Ishikawa (cell line): ENCODE measurements around the gene IL1RAPL1.

Source experiments
- CEBPB ChIP-seq: IDR thresholded peaks from 2 replicates; pipeline ENCODE4 v1.6.1; 2012
- CREB1 ChIP-seq: IDR thresholded peaks from 2 replicates; pipeline ENCODE4 v1.6.1; 2012; ENCODE audit warnings: low read depth
- EGR1 ChIP-seq: IDR thresholded peaks from 2 replicates; pipeline ENCODE4 v1.6.1; 2012
- EP300 ChIP-seq: IDR thresholded peaks from 2 replicates; pipeline ENCODE4 v1.6.1; 2012; ENCODE audit warnings: borderline replicate concordance
- FOXM1 ChIP-seq: IDR thresholded peaks from 2 replicates; pipeline ENCODE4 v1.6.1; 2012; ENCODE audit warnings: low read depth, borderline replicate concordance
- MAX ChIP-seq: IDR thresholded peaks from 2 replicates; pipeline ENCODE4 v1.6.1; 2012
- NFIC ChIP-seq: IDR thresholded peaks from 2 replicates; pipeline ENCODE4 v1.6.1; 2012
- RAD21 ChIP-seq: IDR thresholded peaks from 2 replicates; pipeline ENCODE4 v1.6.1; 2012; ENCODE audit warnings: low read depth
- REST ChIP-seq: IDR thresholded peaks from 2 replicates; pipeline ENCODE4 v1.6.1; 2012; ENCODE audit warnings: low read depth, mild to moderate bottlenecking
- TAF1 ChIP-seq: IDR thresholded peaks from 2 replicates; pipeline ENCODE4 v1.6.1; 2012; ENCODE audit warnings: low read depth, mild to moderate bottlenecking
- TCF12 ChIP-seq: IDR thresholded peaks from 2 replicates; pipeline ENCODE4 v1.6.1; 2012; ENCODE audit warnings: low read depth
- TEAD4 ChIP-seq: IDR thresholded peaks from 2 replicates; pipeline ENCODE4 v1.6.1; 2012
- YY1 ChIP-seq: IDR thresholded peaks from 2 replicates; pipeline ENCODE4 v1.6.1; 2012; ENCODE audit warnings: low read depth
- ZBTB7A ChIP-seq: IDR thresholded peaks from 2 replicates; pipeline ENCODE4 v1.6.1; 2012; ENCODE audit warnings: low read depth
- TF ChIP-seq, protein P1 (sequence below): IDR thresholded peaks from 2 replicates; pipeline ENCODE4 v1.6.1; 2012

Gene IL1RAPL1

GRCh38 chrX:28920153-28920943, 333.1 kb downstream of the IL1RAPL1 start:
- TF ChIP-seq NFIC: no peak
- TF ChIP-seq CEBPB: no peak
- TF ChIP-seq CREB1: no peak
- TF ChIP-seq TEAD4: no peak
- TF ChIP-seq, protein P1, sequence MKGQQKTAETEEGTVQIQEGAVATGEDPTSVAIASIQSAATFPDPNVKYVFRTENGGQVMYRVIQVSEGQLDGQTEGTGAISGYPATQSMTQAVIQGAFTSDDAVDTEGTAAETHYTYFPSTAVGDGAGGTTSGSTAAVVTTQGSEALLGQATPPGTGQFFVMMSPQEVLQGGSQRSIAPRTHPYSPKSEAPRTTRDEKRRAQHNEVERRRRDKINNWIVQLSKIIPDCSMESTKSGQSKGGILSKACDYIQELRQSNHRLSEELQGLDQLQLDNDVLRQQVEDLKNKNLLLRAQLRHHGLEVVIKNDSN: no peak
- no peak for TF ChIP-seq RAD21
- TF ChIP-seq ZBTB7A: no peak

- TF ChIP-seq, protein P1: no peak
- TF ChIP-seq TEAD4: no peak
- no peak for TF ChIP-seq EGR1
- no peak for TF ChIP-seq TAF1
- no peak for TF ChIP-seq CEBPB
- no peak for TF ChIP-seq EP300
- TF ChIP-seq FOXM1: no peak
- no peak for TF ChIP-seq CREB1
- no peak for TF ChIP-seq ZBTB7A
- TF ChIP-seq TCF12: no peak
- TF ChIP-seq REST: no peak
- TF ChIP-seq NFIC: no peak
- no peak for TF ChIP-seq MAX
- TF ChIP-seq RAD21: no peak
Measured at GRCh38 chrX:28922106-28922505, 334.9 kb downstream of the IL1RAPL1 start.

DNA sequence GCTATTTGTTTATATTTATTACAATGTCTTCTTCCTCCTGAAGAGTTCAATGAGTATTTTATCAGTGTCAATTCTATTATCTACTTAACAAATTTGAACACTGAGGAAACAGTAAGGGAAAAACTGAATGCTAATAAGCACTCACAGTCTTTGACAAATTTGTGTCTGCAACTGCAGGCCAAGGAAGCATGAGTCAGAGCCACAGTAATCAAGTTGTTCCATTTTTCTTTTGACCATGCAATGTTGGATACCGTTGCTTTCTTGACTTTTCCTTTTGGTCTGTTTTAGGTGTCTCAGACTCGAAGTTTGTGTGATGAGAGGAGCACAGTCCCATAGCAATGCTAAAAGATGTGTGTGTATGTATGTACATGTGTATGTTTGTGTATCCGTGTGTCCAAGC, 359.6 kb downstream of the IL1RAPL1 start:
- TF ChIP-seq REST (no peak), YY1 (no peak), NFIC (no peak), ZBTB7A (no peak), TAF1 (no peak), TCF12 (no peak), CEBPB (no peak), MAX (no peak), RAD21 (no peak), TEAD4 (no peak), EGR1 (no peak), EP300 (no peak), CREB1 (no peak), FOXM1 (no peak)
- TF ChIP-seq, protein P1: no peak

DNA sequence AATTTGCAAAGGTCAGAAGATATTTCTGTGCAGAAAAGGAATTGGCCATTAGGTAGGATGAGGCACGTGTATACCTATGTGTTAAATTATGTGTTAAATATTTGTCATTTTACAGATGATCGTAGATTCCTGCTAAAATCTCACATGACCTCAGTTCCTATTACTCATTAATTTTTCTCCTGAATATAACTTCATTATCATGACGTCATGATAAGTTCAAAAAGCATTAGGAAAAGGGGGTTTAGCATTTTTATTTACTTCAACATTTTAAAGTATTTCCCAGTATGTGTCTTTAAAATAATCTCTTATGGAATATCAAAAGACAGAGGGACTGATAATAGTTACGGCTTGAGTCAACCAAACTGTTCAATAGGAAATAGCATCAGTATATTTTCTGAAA, 372.8 kb downstream of the IL1RAPL1 start:
- TF ChIP-seq TCF12: no peak

DNA sequence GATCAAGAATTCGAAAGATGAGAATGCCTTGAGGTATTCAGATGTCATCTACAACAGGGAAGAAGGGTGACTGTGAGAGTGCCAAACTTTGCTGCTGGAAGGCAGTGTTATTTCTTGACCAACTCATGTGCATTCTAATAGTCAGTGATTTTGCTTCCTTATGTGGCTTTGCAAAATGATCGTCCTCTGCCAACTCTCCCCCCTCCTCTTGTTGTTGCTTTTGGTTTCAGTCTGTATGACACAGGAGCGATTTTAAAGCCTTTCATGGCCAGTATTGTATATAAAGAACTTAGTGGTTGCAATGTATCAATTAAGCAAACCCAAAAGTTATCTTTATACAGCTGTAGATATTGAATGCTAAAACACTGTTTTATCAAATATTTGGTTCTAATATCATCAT, 379.1 kb downstream of the IL1RAPL1 start:
- TF ChIP-seq NFIC (no peak), FOXM1 (no peak), CREB1 (no peak), TEAD4 (no peak), CEBPB (no peak), REST (no peak), EP300 (no peak), TCF12 (no peak), TAF1 (no peak), EGR1 (no peak), RAD21 (no peak), MAX (no peak), YY1 (no peak), ZBTB7A (no peak)
- TF ChIP-seq, protein P1: no peak
